ENCODE results near the gene CADM3.

The CADM3 gene

GRCh38 chr1:159171254-159171687 is at the start of gene CADM3:
CADM3 (plus strand) TSS chr1:159171615; CDS start chr1:159171766, 151 bp downstream.
- Histone ChIP-seq H3K9ac (ENCODE audit: low read depth in 1 of 2, low read length in 2 of 2) (no peak within 1 kb of the TSS), H3K4me1 (ENCODE audit: control insufficient read depth in 1 of 2, insufficient read depth in 2 of 2, low read length in 2 of 2) (no peaks in the 10 kb centered on the region), H3K27ac (ENCODE audit: low read depth, low read length) (no peak within 1 kb of the TSS), H3K36me3 (ENCODE audit: control insufficient read depth in 1 of 2, insufficient read depth in 2 of 2, low read length in 2 of 2) (no peaks in the 10 kb centered on the region), H3K4me3 (ENCODE audit: low read depth in 1 of 2, low read length in 2 of 2) (peak within 1 kb of the TSS in 1 of 2 donors; percentile 9), H3K27me3 (ENCODE audit: control insufficient read depth in 1 of 2, insufficient read depth in 2 of 2, low read length in 2 of 2) (peaks cover 15 to 16% of the 10 kb centered on the region in 2 donors), H3K9me3 (ENCODE audit: control insufficient read depth in 1 of 2, low read length in 2 of 2) (no peaks in the 10 kb centered on the region)

DNA sequence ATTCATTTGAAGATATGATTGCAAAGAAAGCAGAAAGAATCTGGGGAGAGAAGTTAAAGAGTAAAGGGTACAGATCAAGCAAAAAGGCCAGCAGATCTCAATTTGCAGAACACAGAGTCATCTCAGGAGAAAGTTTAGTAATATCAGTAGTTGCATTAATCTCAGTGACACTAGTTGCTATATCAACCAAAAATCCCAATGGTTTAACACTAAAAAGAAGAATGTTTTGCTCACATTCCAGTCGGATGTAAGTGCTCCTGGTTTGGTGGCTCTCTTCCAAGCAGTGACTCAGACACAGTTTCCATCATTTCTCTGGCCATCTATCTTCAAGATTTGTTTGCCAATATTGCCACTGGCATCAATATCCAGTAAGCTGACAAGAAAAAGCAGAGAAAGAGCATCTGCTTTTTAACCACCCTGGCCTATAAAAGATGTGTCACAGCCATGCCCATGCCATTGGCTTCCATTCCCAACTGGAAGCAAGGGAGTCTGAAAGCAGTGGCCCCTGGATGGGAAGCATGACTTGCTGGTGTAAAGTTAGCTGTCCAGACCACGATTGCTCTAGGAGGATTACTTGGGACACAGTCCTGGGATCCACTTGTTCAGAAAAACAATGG is 49.3 kb upstream of the CADM3 start:
- Histone ChIP-seq H3K27ac (ENCODE audit: low read depth, low read length) (no peak overlapping the region), H3K9me3 (ENCODE audit: control insufficient read depth in 1 of 2, low read length in 2 of 2) (no peaks in the 10 kb centered on the region), H3K4me1 (ENCODE audit: control insufficient read depth in 1 of 2, insufficient read depth in 2 of 2, low read length in 2 of 2) (no peaks in the 10 kb centered on the region), H3K36me3 (ENCODE audit: control insufficient read depth in 1 of 2, insufficient read depth in 2 of 2, low read length in 2 of 2) (no peaks in the 10 kb centered on the region), H3K27me3 (ENCODE audit: control insufficient read depth in 1 of 2, insufficient read depth in 2 of 2, low read length in 2 of 2) (no peaks in the 10 kb centered on the region), H3K4me3 (ENCODE audit: low read depth in 1 of 2, low read length in 2 of 2) (no peak overlapping the region), H3K9ac (ENCODE audit: low read depth in 1 of 2, low read length in 2 of 2) (no peak overlapping the region)

DNA sequence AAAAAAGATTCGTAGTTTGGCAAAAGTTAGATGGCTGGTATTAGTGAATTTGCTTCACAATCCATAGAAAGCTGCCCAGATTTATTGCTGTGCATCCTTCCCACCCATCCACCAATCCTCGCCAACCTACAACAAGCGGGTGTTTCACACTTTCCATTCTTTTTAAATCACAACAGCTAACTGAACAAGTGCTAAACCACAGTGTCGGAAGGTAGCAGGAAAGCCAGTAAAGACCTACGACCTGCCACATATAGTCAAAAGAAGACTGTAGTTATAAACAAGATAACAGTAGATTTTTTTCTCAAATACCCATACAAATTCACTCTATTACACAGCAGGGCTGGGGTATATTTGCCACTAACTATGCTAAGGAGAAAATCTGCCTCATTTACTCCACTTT is 47.8 kb upstream of the CADM3 start:
- no peak overlapping the region for H3K9ac ChIP-seq (ENCODE audit: low read depth in 1 of 2, low read length in 2 of 2)
- H3K4me3 ChIP-seq (ENCODE audit: low read depth in 1 of 2, low read length in 2 of 2): no peak overlapping the region
- H3K36me3 ChIP-seq (ENCODE audit: control insufficient read depth in 1 of 2, insufficient read depth in 2 of 2, low read length in 2 of 2): no peaks in the 10 kb centered on the region
- no peaks in the 10 kb centered on the region for H3K9me3 ChIP-seq (ENCODE audit: control insufficient read depth in 1 of 2, low read length in 2 of 2)
- no peak overlapping the region for H3K27ac ChIP-seq (ENCODE audit: low read depth, low read length)
- H3K4me1 ChIP-seq (ENCODE audit: control insufficient read depth in 1 of 2, insufficient read depth in 2 of 2, low read length in 2 of 2): no peaks in the 10 kb centered on the region
- no peaks in the 10 kb centered on the region for H3K27me3 ChIP-seq (ENCODE audit: control insufficient read depth in 1 of 2, insufficient read depth in 2 of 2, low read length in 2 of 2)

DNA sequence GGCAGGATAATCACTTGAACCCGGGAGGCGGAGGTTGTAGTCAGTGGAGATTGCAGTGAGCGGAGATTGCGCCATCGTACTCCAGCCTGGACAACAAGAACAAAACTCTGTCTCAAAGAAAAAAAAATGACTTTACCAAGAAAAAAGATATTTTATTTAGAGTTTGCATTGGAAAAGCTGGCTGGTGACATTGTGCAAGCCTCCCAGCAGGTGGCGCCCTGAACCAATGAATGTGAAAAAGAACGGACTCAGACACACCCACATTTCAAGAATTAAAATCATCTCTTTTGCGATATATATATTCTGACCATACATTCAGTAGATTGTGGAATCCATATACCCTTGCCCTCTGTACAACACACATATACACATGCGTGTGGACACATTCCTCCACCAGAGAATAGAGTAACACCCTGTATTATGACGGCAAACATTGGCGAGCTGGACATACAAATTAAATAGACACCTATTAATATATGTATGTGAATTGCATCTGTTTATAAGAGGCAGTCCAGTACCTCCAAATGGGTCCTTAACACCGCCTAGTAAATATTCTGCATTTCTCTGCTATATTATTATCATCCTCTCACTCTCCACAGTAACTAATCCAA is 39.0 kb upstream of the CADM3 start:
- H3K36me3 ChIP-seq (ENCODE audit: control insufficient read depth in 1 of 2, insufficient read depth in 2 of 2, low read length in 2 of 2): no peaks in the 10 kb centered on the region
- no peaks in the 10 kb centered on the region for H3K27me3 ChIP-seq (ENCODE audit: control insufficient read depth in 1 of 2, insufficient read depth in 2 of 2, low read length in 2 of 2)
- no peak overlapping the region for H3K27ac ChIP-seq (ENCODE audit: low read depth, low read length)
- no peak overlapping the region for H3K4me3 ChIP-seq (ENCODE audit: low read depth in 1 of 2, low read length in 2 of 2)
- H3K9ac ChIP-seq (ENCODE audit: low read depth in 1 of 2, low read length in 2 of 2): no peak overlapping the region
- no peaks in the 10 kb centered on the region for H3K9me3 ChIP-seq (ENCODE audit: control insufficient read depth in 1 of 2, low read length in 2 of 2)
- H3K4me1 ChIP-seq (ENCODE audit: control insufficient read depth in 1 of 2, insufficient read depth in 2 of 2, low read length in 2 of 2): no peaks in the 10 kb centered on the region

- H3K4me1 ChIP-seq (ENCODE audit: control insufficient read depth in 1 of 2, insufficient read depth in 2 of 2, low read length in 2 of 2): no peaks in the 10 kb centered on the region
- no peaks in the 10 kb centered on the region for H3K9me3 ChIP-seq (ENCODE audit: control insufficient read depth in 1 of 2, low read length in 2 of 2)
- no peaks in the 10 kb centered on the region for H3K36me3 ChIP-seq (ENCODE audit: control insufficient read depth in 1 of 2, insufficient read depth in 2 of 2, low read length in 2 of 2)
- no peak overlapping the region for H3K27ac ChIP-seq (ENCODE audit: low read depth, low read length)
- no peak overlapping the region for H3K9ac ChIP-seq (ENCODE audit: low read depth in 1 of 2, low read length in 2 of 2)
- H3K4me3 ChIP-seq (ENCODE audit: low read depth in 1 of 2, low read length in 2 of 2): no peak overlapping the region
- peaks cover 12 to 19% of the 10 kb centered on the region in 2 donors for H3K27me3 ChIP-seq (ENCODE audit: control insufficient read depth in 1 of 2, insufficient read depth in 2 of 2, low read length in 2 of 2)
Measured at GRCh38 chr1:159140474-159140873, 30.9 kb upstream of the CADM3 start.

DNA sequence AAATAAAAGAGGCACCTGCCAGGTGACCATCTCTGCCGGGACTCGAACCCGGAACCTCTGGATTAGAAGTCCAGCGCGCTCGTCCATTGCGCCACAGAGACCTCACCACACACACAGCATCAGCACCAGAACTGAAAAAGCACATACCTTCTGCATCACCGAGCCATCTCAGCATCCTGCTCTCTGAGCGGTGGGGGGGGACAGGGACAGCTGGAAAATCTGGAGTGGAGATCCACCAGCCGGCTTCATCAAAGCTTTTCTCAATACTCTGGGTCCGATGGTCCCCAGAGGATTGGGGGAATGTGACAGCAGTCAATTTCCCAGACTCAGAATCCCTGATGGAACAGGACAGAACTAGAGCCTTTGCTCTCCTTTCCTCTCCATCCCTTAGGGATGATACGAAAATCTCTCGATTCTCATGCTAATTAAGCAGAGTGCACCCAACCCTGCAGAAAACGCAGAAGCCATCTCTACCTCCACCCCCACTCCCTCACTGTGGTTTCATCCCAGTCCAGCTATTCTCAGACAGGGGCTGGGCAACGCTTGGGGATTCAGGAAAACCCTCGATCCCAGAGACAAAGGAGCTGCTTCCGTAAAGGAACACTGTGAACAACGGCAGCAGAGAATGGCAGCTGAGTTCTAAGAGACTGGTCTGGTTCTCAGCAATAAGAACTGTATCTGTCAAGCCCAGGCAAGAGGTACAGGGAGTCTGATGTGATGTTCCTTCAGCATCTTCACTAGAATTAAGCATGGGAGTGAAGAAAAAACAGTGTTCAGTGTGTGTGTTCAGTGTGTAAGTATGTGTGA is 29.6 kb upstream of the CADM3 start:
- Histone ChIP-seq H3K9me3 (ENCODE audit: control insufficient read depth in 1 of 2, low read length in 2 of 2) (no peaks in the 10 kb centered on the region), H3K27ac (ENCODE audit: low read depth, low read length) (no peak overlapping the region), H3K4me3 (ENCODE audit: low read depth in 1 of 2, low read length in 2 of 2) (no peak overlapping the region), H3K9ac (ENCODE audit: low read depth in 1 of 2, low read length in 2 of 2) (no peak overlapping the region), H3K4me1 (ENCODE audit: control insufficient read depth in 1 of 2, insufficient read depth in 2 of 2, low read length in 2 of 2) (no peaks in the 10 kb centered on the region), H3K27me3 (ENCODE audit: control insufficient read depth in 1 of 2, insufficient read depth in 2 of 2, low read length in 2 of 2) (peaks cover 12 to 19% of the 10 kb centered on the region in 2 donors), H3K36me3 (ENCODE audit: control insufficient read depth in 1 of 2, insufficient read depth in 2 of 2, low read length in 2 of 2) (no peaks in the 10 kb centered on the region)

- H3K4me3 ChIP-seq (ENCODE audit: low read depth in 1 of 2, low read length in 2 of 2): no peak overlapping the region
- H3K9me3 ChIP-seq (ENCODE audit: control insufficient read depth in 1 of 2, low read length in 2 of 2): no peaks in the 10 kb centered on the region
- peaks cover 12 to 19% of the 10 kb centered on the region in 2 donors for H3K27me3 ChIP-seq (ENCODE audit: control insufficient read depth in 1 of 2, insufficient read depth in 2 of 2, low read length in 2 of 2)
- H3K36me3 ChIP-seq (ENCODE audit: control insufficient read depth in 1 of 2, insufficient read depth in 2 of 2, low read length in 2 of 2): no peaks in the 10 kb centered on the region
- no peak overlapping the region for H3K27ac ChIP-seq (ENCODE audit: low read depth, low read length)
- H3K9ac ChIP-seq (ENCODE audit: low read depth in 1 of 2, low read length in 2 of 2): no peak overlapping the region
- no peaks in the 10 kb centered on the region for H3K4me1 ChIP-seq (ENCODE audit: control insufficient read depth in 1 of 2, insufficient read depth in 2 of 2, low read length in 2 of 2)
Measured at GRCh38 chr1:159142391-159142663, 29.1 kb upstream of the CADM3 start.

- Histone ChIP-seq H3K9me3 (ENCODE audit: control insufficient read depth in 1 of 2, low read length in 2 of 2) (no peaks in the 10 kb centered on the region), H3K9ac (ENCODE audit: low read depth in 1 of 2, low read length in 2 of 2) (no peak overlapping the region), H3K4me3 (ENCODE audit: low read depth in 1 of 2, low read length in 2 of 2) (no peak overlapping the region), H3K4me1 (ENCODE audit: control insufficient read depth in 1 of 2, insufficient read depth in 2 of 2, low read length in 2 of 2) (no peaks in the 10 kb centered on the region), H3K36me3 (ENCODE audit: control insufficient read depth in 1 of 2, insufficient read depth in 2 of 2, low read length in 2 of 2) (no peaks in the 10 kb centered on the region), H3K27me3 (ENCODE audit: control insufficient read depth in 1 of 2, insufficient read depth in 2 of 2, low read length in 2 of 2) (peaks cover 12 to 19% of the 10 kb centered on the region in 2 donors), H3K27ac (ENCODE audit: low read depth, low read length) (no peak overlapping the region)
Measured at GRCh38 chr1:159142726-159143510, 28.5 kb upstream of the CADM3 start.

DNA sequence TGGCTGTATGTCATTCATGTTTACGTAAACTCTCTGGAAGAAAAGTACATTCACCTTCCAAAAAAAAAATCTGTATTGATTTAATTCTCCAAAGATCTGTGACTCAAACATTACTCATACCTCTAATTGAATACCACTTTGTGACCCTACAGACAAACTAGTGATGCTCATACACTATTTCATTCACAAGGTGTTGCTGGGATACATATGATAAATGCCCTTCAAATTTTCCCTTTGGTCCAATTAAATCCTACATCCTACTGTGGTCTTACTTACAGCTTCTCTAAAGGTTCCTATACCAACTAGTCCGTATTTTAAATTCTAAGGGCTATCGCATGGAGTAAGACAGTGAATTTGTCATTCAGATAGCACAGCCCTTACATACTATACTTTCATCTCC is 26.8 kb upstream of the CADM3 start:
- no peak overlapping the region for H3K4me3 ChIP-seq (ENCODE audit: low read depth in 1 of 2, low read length in 2 of 2)
- H3K9me3 ChIP-seq (ENCODE audit: control insufficient read depth in 1 of 2, low read length in 2 of 2): no peaks in the 10 kb centered on the region
- H3K27me3 ChIP-seq (ENCODE audit: control insufficient read depth in 1 of 2, insufficient read depth in 2 of 2, low read length in 2 of 2): peaks cover 9 to 19% of the 10 kb centered on the region in 2 donors
- H3K36me3 ChIP-seq (ENCODE audit: control insufficient read depth in 1 of 2, insufficient read depth in 2 of 2, low read length in 2 of 2): no peaks in the 10 kb centered on the region
- H3K27ac ChIP-seq (ENCODE audit: low read depth, low read length): no peak overlapping the region
- H3K9ac ChIP-seq (ENCODE audit: low read depth in 1 of 2, low read length in 2 of 2): no peak overlapping the region
- H3K4me1 ChIP-seq (ENCODE audit: control insufficient read depth in 1 of 2, insufficient read depth in 2 of 2, low read length in 2 of 2): no peaks in the 10 kb centered on the region

GRCh38 chr1:159146980-159147379 is 24.4 kb upstream of the CADM3 start:
- Histone ChIP-seq H3K9me3 (ENCODE audit: control insufficient read depth in 1 of 2, low read length in 2 of 2) (no peaks in the 10 kb centered on the region), H3K36me3 (ENCODE audit: control insufficient read depth in 1 of 2, insufficient read depth in 2 of 2, low read length in 2 of 2) (no peaks in the 10 kb centered on the region), H3K27me3 (ENCODE audit: control insufficient read depth in 1 of 2, insufficient read depth in 2 of 2, low read length in 2 of 2) (peaks cover 2 to 5% of the 10 kb centered on the region in 2 donors), H3K27ac (ENCODE audit: low read depth, low read length) (no peak overlapping the region), H3K4me3 (ENCODE audit: low read depth in 1 of 2, low read length in 2 of 2) (no peak overlapping the region), H3K9ac (ENCODE audit: low read depth in 1 of 2, low read length in 2 of 2) (no peak overlapping the region), H3K4me1 (ENCODE audit: control insufficient read depth in 1 of 2, insufficient read depth in 2 of 2, low read length in 2 of 2) (no peaks in the 10 kb centered on the region)

All from duodenal mucosa (tissue), 2 donors.